B cell (primary cell): ENCODE data around the gene MMP15. TPM values are rescaled to one million over a fixed set of nuclear protein-coding genes. Genes with fewer than 3 reads are reported as not detected.

ENCODE experiments used
- ATAC-seq: fragments of 200-7000 bp; cut with Tn5 transposase; one replicate; pipeline ENCODE4 v1.10.0; 2021; ENCODE audit warnings: low read depth, mild to moderate bottlenecking, moderate number of reproducible peaks, moderate library complexity
- CTCF ChIA-PET: fragments of 350-600 bp; sonication (Branson Sonifier 250); formaldehyde crosslinking; loops from one replicate; lab custom pipeline; 2021; ENCODE audit warnings: antibody characterized with exemption, inconsistent platforms; lab: Charles Lee
- POLR2A ChIA-PET: fragments of 350-600 bp; sonication (Branson Sonifier 250); formaldehyde crosslinking; loops from one replicate; lab custom pipeline; 2021; ENCODE audit warnings: antibody characterized with exemption; lab: Charles Lee
- DNase-seq: peaks from one replicate; pipeline ENCODE4 v3.0.0; 2013
- H2AFZ ChIP-seq: 2 replicates; pipeline ENCODE4 v1.6.1; 2012; ENCODE audit warnings: mild to moderate bottlenecking, low read depth, low read length; ENCODE audit not compliant: insufficient read depth, poor library complexity, severe bottlenecking
- H3K27ac ChIP-seq, 2 donors: 1 replicate in 1 of 2; 2 replicates in 1 of 2; pipeline ENCODE4 v1.5.1; 2012 to 2013; ENCODE audit warnings: low read length in 2 of 2, mild to moderate bottlenecking in 2 of 2, moderate library complexity in 1 of 2
- H3K27me3 ChIP-seq, 4 experiments: fragments of 200-600 bp in 1 of 4; sonication (generic) in 1 of 4; replicated peaks in 1 of 4; 1 replicate in 2 of 4; 2 replicates in 2 of 4; pipeline versions ENCODE4 v1.6.1 to v1.7.0; 2013 to 2016; ENCODE audit warnings: low read length in 3 of 4, mild to moderate bottlenecking in 2 of 4, mixed read lengths in 1 of 4, moderate library complexity in 1 of 4; ENCODE audit not compliant: insufficient read depth in 4 of 4, control insufficient read depth in 3 of 4; ENCODE audit errors: control extremely low read depth in 1 of 4
- H3K36me3 ChIP-seq, 2 experiments: replicated peaks in 1 of 2; 1 replicate in 1 of 2; 2 replicates in 1 of 2; pipeline versions ENCODE4 v1.6.1 to v1.7.1; 2013; ENCODE audit warnings: low read length in 1 of 2; ENCODE audit not compliant: insufficient read depth in 2 of 2, control insufficient read depth in 1 of 2; ENCODE audit errors: control extremely low read depth in 1 of 2, extremely low read depth in 1 of 2
- H3K4me1 ChIP-seq, 2 donors: fragments of 200-600 bp in 1 of 2; sonication (generic) in 1 of 2; 1 replicate in 1 of 2; 2 replicates in 1 of 2; pipeline versions ENCODE4 v1.5.1 to v1.6.1; 2013 to 2017; ENCODE audit warnings: low read length in 2 of 2; ENCODE audit not compliant: control insufficient read depth in 2 of 2, insufficient read depth in 2 of 2
- H3K4me2 ChIP-seq: replicated peaks from 2 replicates; pipeline ENCODE3; 2012; ENCODE audit warnings: mild to moderate bottlenecking, low read depth, low read length; ENCODE audit not compliant: poor library complexity, severe bottlenecking
- H3K4me3 ChIP-seq, 5 experiments: fragments of 200-600 bp in 1 of 5; sonication (generic) in 1 of 5; 1 replicate in 3 of 5; 2 replicates in 2 of 5; pipeline versions ENCODE4 v1.5.1 to v1.7.0; 2011 to 2016; ENCODE audit warnings: low read length in 4 of 5, mild to moderate bottlenecking in 4 of 5, low read depth in 2 of 5, control low read depth in 1 of 5, moderate library complexity in 1 of 5; ENCODE audit not compliant: insufficient read depth in 1 of 5; ENCODE audit errors: control extremely low read depth in 1 of 5, extremely low read depth in 1 of 5
- H3K79me2 ChIP-seq: fragments of 200-600 bp; sonication (generic); one replicate; pipeline ENCODE4 v1.6.0; 2016; ENCODE audit warnings: low read length; ENCODE audit not compliant: control insufficient read depth, insufficient read depth
- H3K9ac ChIP-seq: fragments of 200-600 bp; sonication (generic); 2 replicates; pipeline ENCODE4 v1.6.1; 2017; ENCODE audit warnings: mild to moderate bottlenecking, low read length, moderate library complexity
- H3K9me3 ChIP-seq, 3 donors: one replicate each; pipeline versions ENCODE4 v1.6.1 to v1.7.1; 2013; ENCODE audit warnings: low read length in 2 of 3; ENCODE audit not compliant: control insufficient read depth in 2 of 3, insufficient read depth in 1 of 3; ENCODE audit errors: control extremely low read depth in 1 of 3
- H4K20me1 ChIP-seq: 2 replicates; pipeline ENCODE4 v1.6.0; 2012; ENCODE audit warnings: mild to moderate bottlenecking, low read length; ENCODE audit not compliant: insufficient read depth, control insufficient read depth, poor library complexity, severe bottlenecking
- H3K27ac Mint-ChIP-seq: one replicate; pipeline ENCODE4 v1.8.0; 2021; ENCODE audit warnings: mixed read lengths
- H3K27me3 Mint-ChIP-seq: one replicate; pipeline ENCODE4 v1.8.0; 2021; ENCODE audit warnings: mixed read lengths
- H3K4me1 Mint-ChIP-seq: one replicate; pipeline ENCODE4 v1.8.0; 2021; ENCODE audit warnings: mixed read lengths
- H3K4me3 Mint-ChIP-seq: one replicate; pipeline ENCODE4 v1.8.0; 2021; ENCODE audit warnings: mixed read lengths
- H3K9me3 Mint-ChIP-seq: one replicate; pipeline ENCODE4 v1.8.0; 2022; ENCODE audit warnings: mixed read lengths; ENCODE audit not compliant: insufficient read depth
- CTCF ChIP-seq: fragments of 200-600 bp; IDR thresholded peaks from one replicate; pipeline ENCODE4 v1.8.0; 2022; ENCODE audit warnings: antibody characterized with exemption, mild to moderate bottlenecking
- EZH2 ChIP-seq: IDR thresholded peaks from 2 replicates; pipeline ENCODE4 v1.6.1; 2012; ENCODE audit warnings: borderline replicate concordance, low read depth, mild to moderate bottlenecking, moderate library complexity, low read length; ENCODE audit not compliant: insufficient read depth, poor library complexity, severe bottlenecking
- whole genome bisulfite sequencing: methylation state at CpG from one replicate; pipeline ENCODE4 v1.1.5; 2013; ENCODE audit warnings: missing lambda C conversion rate; ENCODE audit not compliant: insufficient coverage; 5-methylcytosine and 5-hydroxymethylcytosine counted together
- intact Hi-C: fragments of 100-400 bp; cut with micrococcal nuclease; formaldehyde crosslinking; loops from one replicate; pipeline ENCODE4 v1.10.0; 2022
- polyA plus RNA-seq: library from polyadenylated mRNA; depleted of rRNA; stranded (reverse); fragments of >200 nt; gene quantifications from 2 replicates; pipeline ENCODE4 v1.2.3, GENCODE V29; 2012
- total RNA-seq, 2 donors: library from RNA; stranded (reverse); fragments of 120-200 nt in 1 of 2; gene quantifications; 1 replicate in 1 of 2; 2 replicates in 1 of 2; pipeline versions ENCODE4 v1.2.3 to v1.2.4, GENCODE V29; 2013 to 2022

The MMP15 gene
- total and polyA plus RNA-seq, 2 donors (not counting 1 experiment from before 2014, with no cell fraction given), result not detected

- no peaks in the 10 kb centered on the region for H4K20me1 ChIP-seq
- ChIA-PET CTCF (no interaction called here), POLR2A (no interaction called here)
- Mint-ChIP-seq H3K4me1 (no peaks in the 10 kb centered on the region), H3K27me3 (no peaks in the 10 kb centered on the region), H3K27ac (no peak overlapping the region), H3K9me3 (no peaks in the 10 kb centered on the region), H3K4me3 (no peak overlapping the region)
- no peaks in the 10 kb centered on the region for H3K9me3 ChIP-seq
- no peak overlapping the region for H2AFZ ChIP-seq
- DNase-seq (no peak), ATAC-seq (no peak)
- intact Hi-C loops, result no loop called here
- TF ChIP-seq EZH2 (no peak), CTCF (no peak)
- no peaks in the 10 kb centered on the region for H3K4me1 ChIP-seq
- no peaks in the 10 kb centered on the region for H3K27me3 ChIP-seq
- 79% methylated on average over 4 of the region's 5 CpGs for WGBS
- no peaks in the 10 kb centered on the region for H3K36me3 ChIP-seq
- H3K4me3 ChIP-seq, result no peak overlapping the region
- no peak overlapping the region for H3K9ac ChIP-seq
- no peak overlapping the region for H3K4me2 ChIP-seq
- H3K27ac ChIP-seq, result no peak overlapping the region
- H3K79me2 ChIP-seq, result no peaks in the 10 kb centered on the region
Observed at GRCh38 chr16:58057121-58057520, 31.6 kb downstream of the MMP15 start.

GRCh38 chr16:58057784-58058183 lies 32.2 kb downstream of the MMP15 start:
- ATAC-seq (no peak), DNase-seq (no peak)
- H3K4me1 ChIP-seq, result no peaks in the 10 kb centered on the region
- no peak overlapping the region for H3K4me2 ChIP-seq
- H3K9ac ChIP-seq, result no peak overlapping the region
- no peaks in the 10 kb centered on the region for H3K9me3 ChIP-seq
- H3K27me3 ChIP-seq, result no peaks in the 10 kb centered on the region
- H3K27ac Mint-ChIP-seq, result no peak overlapping the region
- no peak overlapping the region for H3K4me3 ChIP-seq
- TF ChIP-seq CTCF, result no peak
- 100% methylated on average over 2 of the region's 3 CpGs for WGBS
- intact Hi-C loops, result no loop called here
- H3K79me2 ChIP-seq, result no peaks in the 10 kb centered on the region
- H2AFZ ChIP-seq, result no peak overlapping the region
- H3K27ac ChIP-seq, result no peak overlapping the region
- no peaks in the 10 kb centered on the region for H4K20me1 ChIP-seq
- H3K4me3 Mint-ChIP-seq, result no peak overlapping the region
- CTCF ChIA-PET, result interaction anchor here (0.9 kb wide), 1 partner anchor 46 kb away, joined by 3 read pairs; no protein-coding TSS in a partner anchor
- no peaks in the 10 kb centered on the region for H3K9me3 Mint-ChIP-seq
- H3K4me1 Mint-ChIP-seq, result no peaks in the 10 kb centered on the region
- POLR2A ChIA-PET, result no interaction called here
- no peaks in the 10 kb centered on the region for H3K36me3 ChIP-seq
- H3K27me3 Mint-ChIP-seq, result no peaks in the 10 kb centered on the region
